Measurements from ENCODE around the gene WNK1.

DNA sequence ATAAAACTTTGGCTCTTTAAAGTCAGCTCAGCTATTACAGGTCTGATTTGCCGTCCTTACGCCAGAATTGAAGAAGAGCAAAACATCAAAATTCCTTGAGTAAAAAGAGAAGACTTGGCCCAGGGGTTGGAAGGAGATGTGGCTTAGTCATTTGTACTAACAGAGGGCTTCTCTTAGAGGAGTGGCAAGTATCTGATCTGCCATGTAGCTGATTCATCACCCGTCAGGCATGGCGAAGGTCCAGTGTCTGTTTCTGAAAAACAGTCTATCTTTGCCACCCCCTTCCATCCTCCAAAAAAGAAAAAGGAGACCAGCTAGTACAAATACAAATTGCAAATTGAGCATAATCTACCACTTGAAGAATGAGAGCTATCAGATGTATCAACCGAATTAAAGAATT lies 105.2 kb downstream of the WNK1 start:
- TF ChIP-seq CTCF (IDR thresholded peaks at IDR 0.05 in 4 of 5, conservative IDR thresholded peaks at IDR 0.05 in 1 of 5) (no peak), POLR2A (IDR thresholded peaks at IDR 0.05) (no peak)

All from gastrocnemius medialis (tissue), 4 donors.